Prostate gland (tissue), 2 donors: ENCODE measurements around the gene ASIC4.

Experiments
- POLR2A ChIP-seq: fragments of 450-650 bp; IDR thresholded peaks from one replicate; pipeline ENCODE4 v1.6.1; 2016; ENCODE audit warnings: antibody characterized with exemption, mild to moderate bottlenecking
- POLR2AphosphoS5 ChIP-seq: sonication (generic); formaldehyde crosslinking; IDR thresholded peaks from one replicate; pipeline ENCODE4 v1.6.1; 2017; ENCODE audit warnings: antibody characterized with exemption
- TF ChIP-seq, protein P1 (sequence below), 4 experiments: fragments of 200-600 bp in 2 of 4; fragments of 450-650 bp in 2 of 4; sonication (generic) in 2 of 4; IDR thresholded peaks; 1 replicate in 3 of 4; 2 replicates in 1 of 4; pipeline ENCODE4 v1.5.1; 2016 to 2019; ENCODE audit warnings: antibody characterized with exemption in 4 of 4, mild to moderate bottlenecking in 2 of 4, moderate library complexity in 2 of 4

DNA sequence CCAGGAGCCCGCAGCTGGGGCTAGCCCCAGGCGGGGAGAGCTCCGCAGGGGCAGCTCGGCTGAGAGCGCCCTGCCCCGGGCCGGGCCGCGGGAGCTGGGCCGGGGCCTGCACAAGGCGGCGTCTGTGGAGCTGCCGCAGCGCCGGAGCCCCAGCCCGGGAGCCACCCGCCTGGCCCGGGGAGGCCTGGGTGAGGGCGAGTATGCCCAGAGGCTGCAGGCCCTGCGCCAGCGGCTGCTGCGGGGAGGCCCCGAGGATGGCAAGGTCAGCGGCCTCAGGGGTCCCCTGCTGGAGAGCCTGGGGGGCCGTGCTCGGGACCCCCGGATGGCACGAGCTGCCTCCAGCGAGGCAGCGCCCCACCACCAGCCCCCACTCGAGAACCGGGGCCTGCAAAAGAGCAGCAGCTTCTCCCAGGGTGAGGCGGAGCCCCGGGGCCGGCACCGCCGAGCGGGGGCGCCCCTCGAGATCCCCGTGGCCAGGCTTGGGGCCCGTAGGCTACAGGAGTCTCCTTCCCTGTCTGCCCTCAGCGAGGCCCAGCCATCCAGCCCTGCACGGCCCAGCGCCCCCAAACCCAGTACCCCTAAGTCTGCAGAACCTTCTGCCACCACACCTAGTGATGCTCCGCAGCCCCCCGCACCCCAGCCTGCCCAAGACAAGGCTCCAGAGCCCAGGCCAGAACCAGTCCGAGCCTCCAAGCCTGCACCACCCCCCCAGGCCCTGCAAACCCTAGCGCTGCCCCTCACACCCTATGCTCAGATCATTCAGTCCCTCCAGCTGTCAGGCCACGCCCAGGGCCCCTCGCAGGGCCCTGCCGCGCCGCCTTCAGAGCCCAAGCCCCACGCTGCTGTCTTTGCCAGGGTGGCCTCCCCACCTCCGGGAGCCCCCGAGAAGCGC, 30.6 kb upstream of the ASIC4 start:
- TF ChIP-seq, protein P1, sequence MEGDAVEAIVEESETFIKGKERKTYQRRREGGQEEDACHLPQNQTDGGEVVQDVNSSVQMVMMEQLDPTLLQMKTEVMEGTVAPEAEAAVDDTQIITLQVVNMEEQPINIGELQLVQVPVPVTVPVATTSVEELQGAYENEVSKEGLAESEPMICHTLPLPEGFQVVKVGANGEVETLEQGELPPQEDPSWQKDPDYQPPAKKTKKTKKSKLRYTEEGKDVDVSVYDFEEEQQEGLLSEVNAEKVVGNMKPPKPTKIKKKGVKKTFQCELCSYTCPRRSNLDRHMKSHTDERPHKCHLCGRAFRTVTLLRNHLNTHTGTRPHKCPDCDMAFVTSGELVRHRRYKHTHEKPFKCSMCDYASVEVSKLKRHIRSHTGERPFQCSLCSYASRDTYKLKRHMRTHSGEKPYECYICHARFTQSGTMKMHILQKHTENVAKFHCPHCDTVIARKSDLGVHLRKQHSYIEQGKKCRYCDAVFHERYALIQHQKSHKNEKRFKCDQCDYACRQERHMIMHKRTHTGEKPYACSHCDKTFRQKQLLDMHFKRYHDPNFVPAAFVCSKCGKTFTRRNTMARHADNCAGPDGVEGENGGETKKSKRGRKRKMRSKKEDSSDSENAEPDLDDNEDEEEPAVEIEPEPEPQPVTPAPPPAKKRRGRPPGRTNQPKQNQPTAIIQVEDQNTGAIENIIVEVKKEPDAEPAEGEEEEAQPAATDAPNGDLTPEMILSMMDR (IDR thresholded peaks at IDR 0.05), result no peak
- no peak for TF ChIP-seq POLR2AphosphoS5
- TF ChIP-seq POLR2A, result no peak
